Liver (tissue), 9 donors: ENCODE data around the gene AHI1. TPM values are rescaled to one million over a fixed set of nuclear protein-coding genes. Genes with fewer than 3 reads are reported as not detected.

Source experiments
- DNase-seq: peaks from one replicate; pipeline ENCODE4 v3.0.0-alpha.2; 2017; ENCODE audit warnings: low spot score
- H3K27ac ChIP-seq, 2 donors: one replicate each; pipeline ENCODE4 v1.7.0; 2013; ENCODE audit warnings: inconsistent platforms in 2 of 2, low read length in 2 of 2, control low read depth in 1 of 2, low read depth in 1 of 2, mild to moderate bottlenecking in 1 of 2
- H3K27me3 ChIP-seq, 4 donors: one replicate each; pipeline versions ENCODE4 v1.6.1 to v1.7.0; 2013; ENCODE audit warnings: low read length in 3 of 4, inconsistent platforms in 1 of 4, mild to moderate bottlenecking in 1 of 4, moderate library complexity in 1 of 4; ENCODE audit not compliant: control insufficient read depth in 4 of 4, insufficient read depth in 4 of 4
- H3K36me3 ChIP-seq, 4 donors: one replicate each; pipeline versions ENCODE4 v1.6.1 to v1.7.0; 2013; ENCODE audit warnings: low read length in 3 of 4, mild to moderate bottlenecking in 3 of 4, low read depth in 1 of 4, moderate library complexity in 1 of 4; ENCODE audit not compliant: control insufficient read depth in 4 of 4, insufficient read depth in 3 of 4
- H3K4me1 ChIP-seq, 4 donors: one replicate each; pipeline versions ENCODE4 v1.6.1 to v1.7.0; 2013; ENCODE audit warnings: low read length in 3 of 4, mild to moderate bottlenecking in 3 of 4, moderate library complexity in 1 of 4; ENCODE audit not compliant: control insufficient read depth in 4 of 4, insufficient read depth in 4 of 4
- H3K4me3 ChIP-seq, 3 donors: one replicate each; pipeline versions ENCODE4 v1.6.1 to v1.7.0; 2013; ENCODE audit warnings: low read length in 3 of 3, control low read depth in 1 of 3, low read depth in 1 of 3, mild to moderate bottlenecking in 1 of 3
- H3K9ac ChIP-seq, 2 donors: one replicate each; pipeline ENCODE4 v1.7.0; 2013; ENCODE audit warnings: low read length in 2 of 2, mild to moderate bottlenecking in 2 of 2, moderate library complexity in 2 of 2, control low read depth in 1 of 2, low read depth in 1 of 2
- H3K9me3 ChIP-seq, 4 donors: one replicate each; pipeline versions ENCODE4 v1.6.1 to v1.7.0; 2013; ENCODE audit warnings: low read length in 3 of 4; ENCODE audit not compliant: control insufficient read depth in 4 of 4
- ATF3 ChIP-seq: IDR thresholded peaks from 2 replicates; pipeline ENCODE4 v1.6.1; 2016; ENCODE audit warnings: antibody characterized with exemption
- EGR1 ChIP-seq, 2 donors: IDR thresholded peaks; 2 replicates each; pipeline ENCODE4 v1.6.1; 2016 to 2018; ENCODE audit warnings: antibody characterized with exemption in 2 of 2, low read depth in 2 of 2
- FOXA1 ChIP-seq: IDR thresholded peaks from 2 replicates; pipeline ENCODE4 v1.6.1; 2016; ENCODE audit warnings: antibody characterized with exemption
- FOXA2 ChIP-seq: IDR thresholded peaks from 2 replicates; pipeline ENCODE4 v1.6.1; 2016; ENCODE audit warnings: antibody characterized with exemption
- GABPA ChIP-seq, 2 donors: IDR thresholded peaks in 1 of 2; conservative IDR thresholded peaks in 1 of 2; 2 replicates each; pipeline ENCODE4 v1.6.1; 2016; ENCODE audit warnings: antibody characterized with exemption in 2 of 2, mild to moderate bottlenecking in 1 of 2, moderate library complexity in 1 of 2
- HNF4A ChIP-seq, 2 donors: conservative IDR thresholded peaks; 2 replicates each; pipeline ENCODE4 v1.6.1; 2016; ENCODE audit warnings: antibody characterized with exemption in 2 of 2, mild to moderate bottlenecking in 2 of 2
- HNF4G ChIP-seq: IDR thresholded peaks from 2 replicates; pipeline ENCODE4 v1.6.1; 2016; ENCODE audit warnings: antibody characterized with exemption
- JUND ChIP-seq, 2 donors: IDR thresholded peaks; 2 replicates each; pipeline ENCODE4 v1.6.1; 2016; ENCODE audit warnings: antibody characterized with exemption in 2 of 2
- NR2F2 ChIP-seq: IDR thresholded peaks from 2 replicates; pipeline ENCODE4 v1.6.1; 2016; ENCODE audit warnings: antibody characterized with exemption
- RAD21 ChIP-seq, 2 donors: IDR thresholded peaks; 2 replicates each; pipeline ENCODE4 v1.6.1; 2016; ENCODE audit warnings: antibody characterized with exemption in 2 of 2, mild to moderate bottlenecking in 2 of 2
- RXRA ChIP-seq, 2 donors: IDR thresholded peaks; 2 replicates each; pipeline ENCODE4 v1.6.1; 2017 to 2018; ENCODE audit warnings: antibody characterized with exemption in 2 of 2, mild to moderate bottlenecking in 1 of 2
- SP1 ChIP-seq: IDR thresholded peaks from 2 replicates; pipeline ENCODE4 v1.6.1; 2018; ENCODE audit warnings: antibody characterized with exemption, mild to moderate bottlenecking
- TAF1 ChIP-seq: conservative IDR thresholded peaks from 2 replicates; pipeline ENCODE4 v1.6.1; 2016; ENCODE audit warnings: antibody characterized with exemption, mild to moderate bottlenecking
- YY1 ChIP-seq: IDR thresholded peaks from 2 replicates; pipeline ENCODE4 v1.6.1; 2016; ENCODE audit warnings: antibody characterized with exemption, mild to moderate bottlenecking
- ZBTB33 ChIP-seq: IDR thresholded peaks from 2 replicates; pipeline ENCODE4 v1.6.1; 2016; ENCODE audit warnings: antibody characterized with exemption
- WGBS: extraction: QIAGEN DNeasy Blood & Tissue Kit; methylation state at CpG from one replicate; pipeline ENCODE4 v1.1.7; 2013; 5-methylcytosine and 5-hydroxymethylcytosine counted together
- polyA plus RNA-seq, 2 donors: library from polyadenylated mRNA; stranded (reverse) in 1 of 2; unstranded in 1 of 2; fragments of 200-250 nt in 1 of 2; fragments of >200 nt in 1 of 2; fragmentation: Nextera tagmentation in 1 of 2; extraction: Ambion mirVana in 1 of 2; gene quantifications; one replicate each; pipeline versions ENCODE4 v1.2.1 to v1.2.3, GENCODE V29; 2013 to 2015
- total RNA-seq, 2 donors: library from RNA; depleted of rRNA; stranded (reverse); fragments of >200 nt; gene quantifications; one replicate each; pipeline ENCODE4 v1.2.3, GENCODE V29; 2014
- TF ChIP-seq, protein P1 (sequence below): IDR thresholded peaks from 2 replicates; pipeline ENCODE4 v1.6.1; 2016; ENCODE audit warnings: antibody characterized with exemption
- TF ChIP-seq, protein P2 (sequence below): IDR thresholded peaks from 2 replicates; pipeline ENCODE4 v1.6.1; 2016; ENCODE audit warnings: antibody characterized with exemption, mild to moderate bottlenecking
- TF ChIP-seq, protein P3 (sequence below): fragments of 150-350 bp; IDR thresholded peaks from 2 replicates; pipeline ENCODE4 v1.5.1; 2017; ENCODE audit warnings: improper control_type of control experiment, low read depth, low read length; ENCODE audit not compliant: missing input control
- donor health status: healthy.
- donor health status: healthy.
- donor health status: healthy.
- donor health status: healthy.
- donor health status: healthy.

AHI1 gene
- total and polyA plus RNA-seq, 4 donors: 2.0 to 14.4 (median 9.0) TPM

DNA sequence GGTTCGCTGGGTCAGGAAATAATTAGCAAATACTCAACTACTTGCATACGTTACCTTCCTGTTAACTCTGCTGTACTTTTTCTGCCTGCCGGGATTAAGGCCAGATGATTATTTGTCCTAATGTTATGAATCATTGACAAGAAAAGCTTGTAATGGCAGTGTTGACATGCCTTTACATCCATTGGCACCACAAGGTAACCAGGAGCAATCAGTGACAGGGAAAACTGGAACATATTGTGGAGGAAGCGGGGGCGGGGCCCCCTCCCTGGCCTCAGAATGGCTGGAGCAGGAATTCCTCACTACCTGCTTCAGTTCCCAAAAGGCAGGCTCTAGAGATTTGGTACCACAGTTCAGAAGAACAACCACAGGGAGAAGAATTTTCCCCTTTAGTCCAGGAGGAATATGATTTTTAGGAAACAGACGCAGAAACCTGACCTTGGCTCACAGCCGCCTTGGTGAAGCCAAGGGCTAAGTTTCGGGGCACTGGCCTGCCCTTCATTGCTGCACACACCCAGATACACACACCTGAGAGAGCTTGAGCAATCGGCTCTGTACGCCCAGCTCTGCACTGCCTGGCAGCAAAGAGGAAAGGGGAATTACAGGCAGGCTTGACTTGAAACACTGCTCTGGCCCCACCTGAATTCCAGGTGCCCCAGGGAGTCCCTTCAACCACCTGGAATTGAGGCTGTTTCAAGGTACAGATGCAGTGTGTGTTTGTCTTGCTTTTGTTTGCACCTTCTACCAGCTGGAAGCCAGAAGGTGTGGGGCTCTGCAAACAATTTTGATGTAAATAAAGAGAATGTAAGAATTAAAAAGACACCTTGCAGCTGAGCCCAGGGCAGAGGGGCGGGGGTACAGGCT, 226.6 kb downstream of the AHI1 start:
- no peak overlapping the region for H3K9ac ChIP-seq
- H3K36me3 ChIP-seq: no peaks in the 10 kb centered on the region
- H3K27ac ChIP-seq: no peak overlapping the region
- H3K9me3 ChIP-seq: no peaks in the 10 kb centered on the region
- WGBS: 52% methylated on average over 11 of the region's 11 CpGs
- TF ChIP-seq FOXA2 (no peak), SP1 (peak; percentile 15)
- peaks cover 0 to 7% (median 0%) of the 10 kb centered on the region in 4 donors for H3K4me1 ChIP-seq
- DNase-seq: no peak
- H3K4me3 ChIP-seq: no peak overlapping the region
- peaks cover 0 to 4% (median 0%) of the 10 kb centered on the region in 4 donors for H3K27me3 ChIP-seq

DNA sequence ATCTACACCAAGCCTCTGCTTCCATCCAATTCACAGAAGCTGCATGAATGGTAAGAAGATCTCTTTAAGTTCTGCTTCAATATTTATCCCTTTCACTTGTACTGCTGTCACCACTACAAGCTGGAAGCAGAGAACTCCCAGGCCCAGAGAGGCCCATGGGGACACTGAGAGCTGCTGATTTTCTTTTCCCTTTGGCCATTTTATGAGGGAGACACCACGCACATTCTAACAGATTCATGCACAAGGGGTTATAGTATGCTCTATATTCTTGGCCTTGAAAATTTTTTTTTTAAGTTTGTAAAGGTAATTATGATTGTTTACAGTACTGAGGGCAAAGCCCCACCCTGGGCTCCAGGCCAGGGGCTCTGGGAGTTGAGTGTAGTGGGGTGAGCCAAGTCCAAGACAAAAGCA, 228.1 kb downstream of the AHI1 start:
- Histone ChIP-seq H3K27me3 (no peaks in the 10 kb centered on the region), H3K9me3 (no peaks in the 10 kb centered on the region), H3K36me3 (no peaks in the 10 kb centered on the region), H3K4me3 (no peak overlapping the region), H3K27ac (no peak overlapping the region), H3K4me1 (peaks cover 0 to 7% (median 0%) of the 10 kb centered on the region in 4 donors), H3K9ac (no peak overlapping the region)
- TF ChIP-seq YY1: no peak
- TF ChIP-seq GABPA (IDR thresholded peaks at IDR 0.05 in 1 of 2, conservative IDR thresholded peaks at IDR 0.05 in 1 of 2): no peak
- TF ChIP-seq, protein P1, sequence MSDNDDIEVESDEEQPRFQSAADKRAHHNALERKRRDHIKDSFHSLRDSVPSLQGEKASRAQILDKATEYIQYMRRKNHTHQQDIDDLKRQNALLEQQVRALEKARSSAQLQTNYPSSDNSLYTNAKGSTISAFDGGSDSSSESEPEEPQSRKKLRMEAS: no peak
- TF ChIP-seq TAF1: no peak
- TF ChIP-seq EGR1 (IDR thresholded peaks at IDR 0.05; ENCODE audit: low read depth in 2 of 2): no peak
- no peak for TF ChIP-seq JUND (IDR thresholded peaks at IDR 0.05)
- TF ChIP-seq SP1: no peak
- TF ChIP-seq NR2F2: no peak
- no peak for TF ChIP-seq HNF4G
- no peak for TF ChIP-seq RAD21 (IDR thresholded peaks at IDR 0.05)
- TF ChIP-seq FOXA2: no peak
- TF ChIP-seq HNF4A (conservative IDR thresholded peaks at IDR 0.05): no peak
- TF ChIP-seq, protein P2, sequence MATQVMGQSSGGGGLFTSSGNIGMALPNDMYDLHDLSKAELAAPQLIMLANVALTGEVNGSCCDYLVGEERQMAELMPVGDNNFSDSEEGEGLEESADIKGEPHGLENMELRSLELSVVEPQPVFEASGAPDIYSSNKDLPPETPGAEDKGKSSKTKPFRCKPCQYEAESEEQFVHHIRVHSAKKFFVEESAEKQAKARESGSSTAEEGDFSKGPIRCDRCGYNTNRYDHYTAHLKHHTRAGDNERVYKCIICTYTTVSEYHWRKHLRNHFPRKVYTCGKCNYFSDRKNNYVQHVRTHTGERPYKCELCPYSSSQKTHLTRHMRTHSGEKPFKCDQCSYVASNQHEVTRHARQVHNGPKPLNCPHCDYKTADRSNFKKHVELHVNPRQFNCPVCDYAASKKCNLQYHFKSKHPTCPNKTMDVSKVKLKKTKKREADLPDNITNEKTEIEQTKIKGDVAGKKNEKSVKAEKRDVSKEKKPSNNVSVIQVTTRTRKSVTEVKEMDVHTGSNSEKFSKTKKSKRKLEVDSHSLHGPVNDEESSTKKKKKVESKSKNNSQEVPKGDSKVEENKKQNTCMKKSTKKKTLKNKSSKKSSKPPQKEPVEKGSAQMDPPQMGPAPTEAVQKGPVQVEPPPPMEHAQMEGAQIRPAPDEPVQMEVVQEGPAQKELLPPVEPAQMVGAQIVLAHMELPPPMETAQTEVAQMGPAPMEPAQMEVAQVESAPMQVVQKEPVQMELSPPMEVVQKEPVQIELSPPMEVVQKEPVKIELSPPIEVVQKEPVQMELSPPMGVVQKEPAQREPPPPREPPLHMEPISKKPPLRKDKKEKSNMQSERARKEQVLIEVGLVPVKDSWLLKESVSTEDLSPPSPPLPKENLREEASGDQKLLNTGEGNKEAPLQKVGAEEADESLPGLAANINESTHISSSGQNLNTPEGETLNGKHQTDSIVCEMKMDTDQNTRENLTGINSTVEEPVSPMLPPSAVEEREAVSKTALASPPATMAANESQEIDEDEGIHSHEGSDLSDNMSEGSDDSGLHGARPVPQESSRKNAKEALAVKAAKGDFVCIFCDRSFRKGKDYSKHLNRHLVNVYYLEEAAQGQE: no peak
- no peak for TF ChIP-seq FOXA1
- TF ChIP-seq ZBTB33: no peak
- TF ChIP-seq ATF3: no peak
- TF ChIP-seq, protein P3, sequence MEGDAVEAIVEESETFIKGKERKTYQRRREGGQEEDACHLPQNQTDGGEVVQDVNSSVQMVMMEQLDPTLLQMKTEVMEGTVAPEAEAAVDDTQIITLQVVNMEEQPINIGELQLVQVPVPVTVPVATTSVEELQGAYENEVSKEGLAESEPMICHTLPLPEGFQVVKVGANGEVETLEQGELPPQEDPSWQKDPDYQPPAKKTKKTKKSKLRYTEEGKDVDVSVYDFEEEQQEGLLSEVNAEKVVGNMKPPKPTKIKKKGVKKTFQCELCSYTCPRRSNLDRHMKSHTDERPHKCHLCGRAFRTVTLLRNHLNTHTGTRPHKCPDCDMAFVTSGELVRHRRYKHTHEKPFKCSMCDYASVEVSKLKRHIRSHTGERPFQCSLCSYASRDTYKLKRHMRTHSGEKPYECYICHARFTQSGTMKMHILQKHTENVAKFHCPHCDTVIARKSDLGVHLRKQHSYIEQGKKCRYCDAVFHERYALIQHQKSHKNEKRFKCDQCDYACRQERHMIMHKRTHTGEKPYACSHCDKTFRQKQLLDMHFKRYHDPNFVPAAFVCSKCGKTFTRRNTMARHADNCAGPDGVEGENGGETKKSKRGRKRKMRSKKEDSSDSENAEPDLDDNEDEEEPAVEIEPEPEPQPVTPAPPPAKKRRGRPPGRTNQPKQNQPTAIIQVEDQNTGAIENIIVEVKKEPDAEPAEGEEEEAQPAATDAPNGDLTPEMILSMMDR: no peak
- no peak for TF ChIP-seq RXRA (IDR thresholded peaks at IDR 0.05)
- DNase-seq: no peak
- WGBS: 94% methylated on average over 1 of the region's 1 CpG
